Prostate gland (tissue), 2 donors: ENCODE data around the gene SERINC3.

Experiments used
- POLR2A ChIP-seq: fragments of 450-650 bp; IDR thresholded peaks from one replicate; pipeline ENCODE4 v1.6.1; 2016; ENCODE audit warnings: antibody characterized with exemption, mild to moderate bottlenecking
- TF ChIP-seq, protein P1 (sequence below), 4 experiments: fragments of 200-600 bp in 2 of 4; fragments of 450-650 bp in 2 of 4; sonication (generic) in 2 of 4; IDR thresholded peaks; 1 replicate in 3 of 4; 2 replicates in 1 of 4; pipeline ENCODE4 v1.5.1; 2016 to 2019; ENCODE audit warnings: antibody characterized with exemption in 4 of 4, mild to moderate bottlenecking in 2 of 4, moderate library complexity in 2 of 4

DNA sequence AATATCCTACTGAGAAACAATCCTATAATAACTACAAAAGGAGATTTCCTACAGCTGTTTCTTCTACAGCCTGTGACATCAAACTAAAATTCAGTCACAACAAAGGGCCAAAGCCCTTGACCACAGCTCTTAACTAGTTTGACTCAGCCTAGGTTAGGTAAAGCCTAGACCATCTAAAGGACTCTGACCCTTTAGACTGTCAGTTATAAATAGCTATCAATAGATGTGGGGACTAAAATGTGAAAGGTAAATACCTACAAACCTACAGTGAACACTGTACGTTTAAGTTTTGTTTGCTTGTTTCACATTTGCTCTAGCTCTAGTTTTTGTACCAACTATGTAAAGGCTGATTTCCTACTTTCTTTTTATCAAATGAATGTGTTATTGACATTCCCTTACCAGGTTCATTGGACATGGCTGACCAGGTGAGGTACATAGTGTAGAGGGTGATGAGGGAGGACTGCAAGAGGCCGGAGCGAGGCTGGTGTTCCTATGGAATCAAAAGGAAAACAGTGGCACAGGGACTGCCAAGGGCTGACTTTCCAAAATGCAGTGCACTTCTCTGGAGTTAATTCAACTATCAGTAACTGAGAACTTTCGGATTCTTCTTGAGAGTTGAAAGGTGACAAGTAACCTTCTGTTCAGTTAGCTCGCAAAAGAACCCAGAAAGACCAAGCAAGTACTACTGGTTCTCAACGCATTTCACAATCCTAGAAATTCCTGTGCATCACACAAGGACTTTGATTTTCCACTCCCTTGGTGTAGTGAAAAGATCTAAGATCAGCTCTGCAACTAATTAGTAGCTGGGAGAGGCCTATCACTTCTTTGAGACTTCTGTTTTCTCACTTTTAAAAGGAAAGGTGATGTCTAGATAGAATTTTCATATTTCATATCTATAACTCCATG is 17.2 kb downstream of the SERINC3 start:
- TF ChIP-seq, protein P1, sequence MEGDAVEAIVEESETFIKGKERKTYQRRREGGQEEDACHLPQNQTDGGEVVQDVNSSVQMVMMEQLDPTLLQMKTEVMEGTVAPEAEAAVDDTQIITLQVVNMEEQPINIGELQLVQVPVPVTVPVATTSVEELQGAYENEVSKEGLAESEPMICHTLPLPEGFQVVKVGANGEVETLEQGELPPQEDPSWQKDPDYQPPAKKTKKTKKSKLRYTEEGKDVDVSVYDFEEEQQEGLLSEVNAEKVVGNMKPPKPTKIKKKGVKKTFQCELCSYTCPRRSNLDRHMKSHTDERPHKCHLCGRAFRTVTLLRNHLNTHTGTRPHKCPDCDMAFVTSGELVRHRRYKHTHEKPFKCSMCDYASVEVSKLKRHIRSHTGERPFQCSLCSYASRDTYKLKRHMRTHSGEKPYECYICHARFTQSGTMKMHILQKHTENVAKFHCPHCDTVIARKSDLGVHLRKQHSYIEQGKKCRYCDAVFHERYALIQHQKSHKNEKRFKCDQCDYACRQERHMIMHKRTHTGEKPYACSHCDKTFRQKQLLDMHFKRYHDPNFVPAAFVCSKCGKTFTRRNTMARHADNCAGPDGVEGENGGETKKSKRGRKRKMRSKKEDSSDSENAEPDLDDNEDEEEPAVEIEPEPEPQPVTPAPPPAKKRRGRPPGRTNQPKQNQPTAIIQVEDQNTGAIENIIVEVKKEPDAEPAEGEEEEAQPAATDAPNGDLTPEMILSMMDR (IDR thresholded peaks at IDR 0.05) = no peak
- no peak for TF ChIP-seq POLR2A
